NCI-H510A (cell line): ENCODE data around the gene ACTR1A.
"Not testable (repeated sequence)": the region's sequence is repeated elsewhere in the genome, so short reads cannot be mapped to it uniquely, and the experiment has no call there.

Experiments
- DNase-seq: peaks from one replicate; lab custom pipeline; 2025; lab: John Stamatoyannopoulos, UW

ACTR1A gene

DNA sequence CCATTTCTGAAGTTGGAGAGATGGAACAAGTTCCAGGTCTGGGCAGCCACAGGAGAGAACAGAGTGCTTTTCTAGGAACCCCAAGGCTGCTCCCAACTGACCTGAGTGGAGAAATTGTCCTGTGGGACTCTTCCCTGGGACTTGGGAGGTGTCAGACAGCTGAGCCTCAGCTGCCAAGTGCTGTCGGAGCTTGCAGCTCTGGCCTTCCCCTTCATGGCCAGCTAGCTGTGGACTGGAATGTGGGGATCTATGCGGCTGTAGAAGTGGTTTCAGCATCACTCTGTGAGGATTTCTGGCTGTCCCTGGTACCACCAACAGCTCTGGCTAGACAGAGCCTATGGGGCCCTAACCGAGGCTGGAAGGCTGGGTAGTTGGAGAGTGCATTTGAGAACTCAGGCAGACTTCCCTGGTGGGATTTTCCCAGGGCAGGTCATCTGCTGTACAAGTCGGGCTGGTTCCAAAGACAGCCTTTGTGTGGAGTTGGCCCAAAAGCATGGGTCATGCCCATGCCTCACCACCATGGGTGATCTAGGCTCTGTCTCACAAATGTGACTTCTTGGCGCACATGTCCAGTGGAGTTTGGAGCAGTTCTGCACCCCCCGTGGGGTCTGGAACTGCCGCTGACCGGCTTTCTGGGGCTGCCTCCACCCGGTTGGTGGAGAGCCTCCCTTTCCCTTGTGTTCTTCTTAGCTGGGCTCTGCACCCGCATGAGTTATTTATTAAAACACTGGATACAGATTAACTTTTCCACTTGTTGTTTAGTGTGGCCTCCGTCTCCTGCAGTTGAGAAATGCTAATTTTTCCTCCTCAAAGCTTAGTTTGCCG lies 12.2 kb upstream of the ACTR1A start:
- DNase-seq: no peak

DNA sequence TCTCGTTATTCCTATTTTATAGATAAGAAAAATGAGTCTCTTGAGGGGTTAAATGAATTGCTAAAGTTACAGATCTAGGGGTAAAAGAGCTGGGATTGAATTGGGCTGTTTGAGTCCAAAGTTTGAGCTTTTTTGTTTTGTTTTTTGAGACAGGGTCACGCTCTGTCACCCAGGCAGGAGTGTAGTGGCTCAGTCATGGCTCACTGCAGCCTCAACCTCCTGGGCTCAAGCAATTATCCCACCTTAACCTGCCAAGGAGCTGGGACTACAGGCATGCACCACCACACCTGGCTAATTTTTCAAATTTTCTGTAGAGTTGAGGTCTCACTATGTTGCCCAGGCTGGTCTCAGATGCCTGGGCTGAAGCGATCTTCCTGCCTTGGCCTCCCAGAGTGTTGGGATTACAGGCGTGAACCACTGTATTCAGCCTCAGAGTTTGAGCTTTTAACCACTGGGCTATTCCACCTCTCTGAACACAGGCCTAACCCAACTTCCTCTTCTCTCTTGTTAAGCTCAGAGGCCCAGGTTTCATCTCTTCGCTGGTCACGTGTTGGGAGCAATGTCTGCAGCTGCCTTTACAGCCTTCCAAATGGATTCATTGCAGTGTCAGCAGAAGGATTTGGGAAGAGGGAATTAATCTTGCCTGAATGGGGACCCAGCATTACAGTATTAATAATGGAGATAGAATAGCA lies 9.2 kb upstream of the ACTR1A start:
- DNase-seq: no peak

DNA sequence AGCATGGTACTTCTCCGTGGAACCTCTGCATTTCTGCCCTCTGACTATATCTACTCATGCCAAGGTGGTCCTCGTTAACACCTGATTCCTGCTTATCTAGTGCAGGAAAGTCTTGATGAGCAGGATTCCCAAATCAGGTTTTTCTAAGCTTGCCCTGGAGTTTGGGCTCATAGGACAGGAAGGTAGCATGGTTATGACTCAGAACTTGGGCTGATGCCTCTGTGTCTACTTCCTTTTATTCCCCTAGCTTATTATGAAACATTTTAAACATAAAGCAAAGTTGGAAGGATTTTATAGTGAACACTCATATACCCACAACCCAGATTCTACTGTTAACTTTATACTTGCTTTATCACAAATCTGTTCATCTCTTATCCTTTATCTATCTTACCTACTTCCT lies 6.9 kb upstream of the ACTR1A start:
- no peak for DNase-seq

DNA sequence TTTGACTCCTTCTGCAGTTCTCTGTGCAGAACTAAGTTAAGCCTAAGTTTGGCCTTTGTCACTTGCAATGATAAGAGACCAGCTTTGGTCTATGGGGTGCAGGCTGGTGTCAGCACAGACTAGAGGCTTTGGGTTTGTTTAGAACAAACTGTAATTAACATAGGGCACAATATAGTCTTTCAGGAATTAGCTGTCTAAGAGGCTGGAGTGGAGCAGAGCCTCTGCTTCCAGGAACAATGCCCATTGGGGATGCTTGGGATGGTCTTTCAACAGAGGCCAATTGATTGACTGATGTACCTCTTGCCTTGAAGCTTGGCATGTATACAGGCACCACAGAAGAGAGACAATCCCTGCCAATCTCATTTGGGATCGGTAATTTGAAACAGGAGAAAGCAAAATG lies 6.0 kb upstream of the ACTR1A start:
- DNase-seq: no peak

DNA sequence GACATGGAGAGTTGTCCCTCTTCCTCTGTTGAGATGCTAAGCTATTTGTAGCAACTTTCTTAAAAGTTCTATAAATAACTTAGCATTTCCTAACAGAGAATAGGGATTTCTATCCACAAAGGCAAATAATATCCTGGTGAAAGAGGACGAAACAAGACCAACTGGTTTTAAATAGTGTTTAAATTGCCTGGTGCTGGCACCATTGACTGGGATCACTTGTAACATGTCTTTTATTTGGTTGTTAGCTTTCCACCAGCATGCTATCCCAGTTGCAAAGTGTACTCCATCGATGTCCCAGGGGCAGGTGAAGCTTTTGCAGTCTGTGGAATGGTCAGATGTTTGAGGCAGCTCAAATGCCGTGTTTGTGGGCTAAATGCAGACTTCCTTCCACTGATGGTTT lies 5.0 kb upstream of the ACTR1A start:
- DNase-seq: no peak

DNA sequence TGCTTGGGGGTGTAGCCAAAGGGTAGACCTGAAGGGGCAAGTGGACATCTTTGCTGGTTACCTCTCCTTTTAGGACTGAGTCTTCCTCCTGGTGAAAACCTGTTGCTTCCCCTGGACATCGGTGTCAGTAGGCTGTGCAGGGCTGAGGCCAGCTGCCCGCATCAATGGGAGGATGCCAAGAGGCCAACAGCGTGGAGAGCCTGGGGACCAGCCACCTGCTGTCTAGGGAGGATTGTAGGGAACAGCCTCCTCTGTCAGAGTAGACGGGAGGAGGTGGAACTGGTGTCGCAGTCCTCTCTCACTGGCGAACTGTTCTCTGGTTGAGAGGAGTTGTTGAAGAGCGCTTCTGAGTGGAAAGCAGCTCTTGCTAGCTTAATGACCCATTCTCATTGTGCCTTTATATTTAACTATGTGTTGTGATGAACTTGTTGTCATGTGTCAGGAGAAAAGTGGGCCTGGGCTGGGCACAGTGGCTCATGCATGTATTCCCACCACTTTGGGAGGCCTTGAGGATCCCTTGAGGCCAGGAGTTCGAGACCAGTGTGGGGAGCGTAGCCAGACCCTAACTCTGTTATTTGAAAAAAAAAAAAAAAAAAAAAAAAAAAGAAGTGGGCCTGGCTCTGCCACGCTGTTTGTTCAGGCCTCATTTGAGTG lies 3.1 kb upstream of the ACTR1A start:
- DNase-seq: peak; percentile 83

DNA sequence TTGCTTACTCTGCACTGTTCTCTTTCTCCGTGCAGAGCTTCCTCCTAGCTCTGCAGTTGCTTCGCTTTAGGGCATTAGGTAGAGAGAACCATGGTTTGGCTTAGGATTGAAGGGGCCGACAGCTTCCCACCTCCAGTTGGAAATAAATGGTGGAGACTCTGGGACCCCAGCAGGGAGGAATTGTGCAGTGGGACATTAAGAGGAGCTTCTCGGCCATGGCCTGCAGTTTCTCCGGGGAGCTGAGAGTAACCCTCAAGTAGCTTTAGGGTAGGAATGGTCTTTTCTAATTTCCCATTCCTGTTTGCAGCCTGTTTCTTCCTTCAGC lies 2.4 kb upstream of the ACTR1A start:
- no peak for DNase-seq

DNA sequence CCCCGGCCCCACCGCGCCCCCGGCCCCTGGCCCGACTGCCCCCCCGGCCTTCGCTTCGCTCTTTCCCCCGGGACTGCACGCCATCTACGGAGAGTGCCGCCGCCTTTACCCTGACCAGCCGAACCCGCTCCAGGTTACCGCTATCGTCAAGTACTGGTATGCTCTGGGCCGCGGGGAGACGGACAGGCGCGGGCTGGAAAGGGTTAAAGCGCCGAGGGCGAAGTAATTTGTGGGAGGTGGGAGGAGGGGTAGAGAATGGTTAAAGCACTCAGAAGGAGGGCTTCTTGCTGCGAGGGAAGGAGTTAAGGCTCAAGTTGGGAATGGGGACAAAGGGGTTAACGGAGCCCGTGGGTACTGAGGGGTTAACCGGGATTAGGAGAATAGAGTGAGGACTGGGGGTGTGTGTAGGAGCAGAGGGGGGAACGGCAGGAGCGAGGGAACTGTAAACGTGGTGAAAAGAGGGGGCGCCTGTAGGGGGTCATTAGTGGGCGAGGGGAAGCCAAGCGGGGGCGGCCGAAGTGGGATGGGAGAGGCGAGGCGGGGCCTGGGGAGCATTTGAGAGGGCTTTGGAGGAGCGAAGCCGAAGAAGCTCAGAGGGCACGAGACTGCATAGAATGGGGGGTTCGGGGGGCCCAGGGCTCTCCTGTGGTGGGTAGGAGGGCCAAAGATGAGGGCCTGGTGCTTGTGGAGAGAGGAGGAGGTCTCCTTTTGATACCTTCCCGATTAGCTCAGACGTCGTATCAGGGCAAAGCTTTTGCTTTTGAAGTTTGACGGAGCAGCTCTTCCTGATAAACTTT lies 1.9 kb upstream of the ACTR1A start:
- DNase-seq: no peak

DNA sequence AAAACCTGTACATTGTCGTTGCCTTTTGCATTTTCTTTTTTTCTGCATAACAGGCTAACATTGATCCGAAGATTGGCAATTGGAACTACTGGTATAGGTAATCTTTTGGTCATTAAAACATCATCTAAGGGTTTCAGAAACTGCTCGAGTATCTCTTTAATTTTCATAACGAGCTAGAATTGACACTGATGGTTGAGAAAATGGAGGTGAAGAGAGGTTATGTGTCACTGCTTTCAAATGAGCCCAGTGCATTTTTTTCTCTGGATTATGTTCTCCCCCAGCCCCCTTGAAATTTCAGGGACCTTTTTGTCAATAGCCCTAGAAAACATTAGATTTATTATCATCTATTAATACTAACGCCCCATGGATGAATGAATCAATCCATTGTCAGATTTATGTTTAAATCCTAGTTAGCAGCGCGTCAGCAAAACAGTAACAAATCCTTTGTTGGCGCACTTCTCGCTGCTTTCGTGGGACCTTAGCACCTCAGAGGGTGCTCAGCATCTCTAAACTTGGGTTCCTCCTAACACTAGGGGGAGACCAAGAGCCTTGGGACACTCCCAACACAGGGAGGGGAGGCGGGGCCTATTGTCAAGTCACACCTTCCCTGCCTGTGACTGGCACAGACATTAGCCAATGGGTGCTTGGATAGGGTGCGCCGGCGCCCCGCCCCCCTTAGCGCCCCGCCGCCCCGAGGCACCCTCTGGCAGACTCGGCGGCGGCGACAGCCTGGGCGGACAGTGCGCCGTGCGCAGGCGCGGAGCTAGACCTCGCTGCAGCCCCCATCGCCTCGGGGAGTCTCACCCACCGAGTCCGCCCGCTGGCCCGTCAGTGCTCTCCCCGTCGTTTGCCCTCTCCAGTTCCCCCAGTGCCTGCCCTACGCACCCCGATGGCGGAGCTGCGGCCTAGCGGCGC lies 1.0 kb upstream of the ACTR1A start, which contains the start of gene SUFU:
Gene SUFU, plus strand, starts transcription at position 709 of the 915 bp plus-strand sequence. Its CDS starts 181 bp downstream, at position 890.
- peak; percentile 98 for DNase-seq

DNA sequence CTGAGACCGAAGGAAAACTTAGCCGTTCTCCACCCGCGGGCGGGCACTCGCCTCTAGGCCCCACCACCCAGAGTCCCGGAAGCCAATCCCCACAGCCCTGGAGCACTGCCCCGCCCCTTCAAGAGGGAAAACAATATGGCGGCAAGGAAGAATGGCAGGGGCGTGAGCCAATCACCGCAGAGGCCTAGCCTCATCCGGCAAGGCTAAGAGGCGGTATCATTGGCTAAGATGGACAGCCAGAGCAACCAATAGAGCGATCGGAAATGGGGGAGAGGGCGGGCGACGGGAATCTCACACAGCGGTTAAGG lies 529 bp downstream of the ACTR1A start:
- DNase-seq: peak; percentile 96

DNA sequence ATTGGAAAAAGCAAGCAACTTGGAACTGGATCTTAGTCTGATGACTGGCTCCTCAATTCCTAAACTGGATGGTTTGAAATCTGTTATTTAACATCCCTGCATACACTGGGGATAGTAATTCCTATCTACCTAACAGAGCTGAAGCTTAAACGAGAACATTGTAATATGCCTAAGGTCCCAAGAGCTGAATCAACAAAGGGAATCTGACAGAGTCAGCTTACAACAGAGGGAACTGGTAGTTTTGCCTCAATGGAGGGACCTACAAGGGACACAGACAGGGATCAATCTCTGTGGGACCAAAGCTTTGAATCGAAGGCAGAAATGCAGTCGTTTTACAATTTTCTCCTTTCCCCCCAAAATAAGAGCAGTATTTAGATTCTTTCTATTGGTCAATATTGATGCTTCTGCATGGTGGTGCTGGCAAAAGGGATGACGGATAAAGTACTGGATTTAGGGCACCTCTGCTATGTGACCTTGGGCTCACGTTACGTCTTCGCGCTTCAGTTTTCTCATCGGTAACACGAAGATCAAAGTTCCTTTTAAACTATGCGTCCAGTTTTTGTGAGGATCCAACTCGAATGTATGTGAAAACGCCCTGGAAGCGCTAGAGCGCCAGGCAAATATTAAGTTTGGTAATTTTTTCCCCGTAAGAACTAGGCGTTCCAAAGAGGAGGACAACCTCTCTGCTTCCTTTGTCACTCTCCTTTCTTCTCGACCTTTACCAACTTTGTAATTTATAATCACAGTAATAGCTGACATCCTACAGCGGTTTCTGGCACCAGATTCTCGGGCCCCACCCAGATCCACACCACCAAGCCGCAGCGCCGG lies 1.1 kb downstream of the ACTR1A start:
- no peak for DNase-seq

DNA sequence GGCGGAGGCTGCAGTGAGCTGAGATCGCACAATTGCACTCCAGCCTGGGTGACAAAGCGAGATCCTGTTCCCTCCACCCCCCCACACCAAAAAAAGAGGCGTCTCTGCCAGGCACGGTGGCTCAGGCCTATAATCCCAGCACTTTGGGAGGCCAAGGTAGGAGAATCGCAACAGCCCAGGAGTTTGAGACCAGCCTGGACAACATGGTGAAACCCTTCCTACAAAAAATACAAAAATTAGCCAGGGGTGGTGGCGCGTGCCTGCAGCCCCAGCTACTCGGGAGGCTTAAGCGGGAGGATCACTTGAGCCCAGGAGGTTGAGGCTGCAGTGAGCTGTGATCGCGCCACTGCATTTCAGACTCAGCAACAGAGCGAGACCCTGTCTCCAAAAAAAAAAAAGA lies 1.8 kb downstream of the ACTR1A start:
- DNase-seq: not testable (repeated sequence)

DNA sequence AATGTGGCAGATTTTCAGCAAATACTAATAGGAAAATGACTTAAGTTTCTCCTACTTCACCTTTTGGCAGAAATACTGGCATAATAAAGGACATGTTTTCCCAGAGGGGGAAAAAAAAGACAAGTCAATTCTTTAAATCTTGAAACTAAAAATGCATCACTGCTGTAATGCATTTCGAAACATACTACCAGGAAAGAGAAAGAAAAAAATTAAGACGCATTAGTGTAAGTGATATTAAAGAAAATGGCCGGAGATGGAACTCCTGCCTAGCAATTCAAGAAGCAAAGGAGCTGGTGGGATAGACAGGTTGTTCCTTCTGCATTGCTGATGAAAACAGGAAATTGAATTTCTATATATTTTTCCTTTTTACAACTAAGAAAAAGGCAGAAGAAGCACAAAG lies 3.2 kb downstream of the ACTR1A start:
- no peak for DNase-seq

DNA sequence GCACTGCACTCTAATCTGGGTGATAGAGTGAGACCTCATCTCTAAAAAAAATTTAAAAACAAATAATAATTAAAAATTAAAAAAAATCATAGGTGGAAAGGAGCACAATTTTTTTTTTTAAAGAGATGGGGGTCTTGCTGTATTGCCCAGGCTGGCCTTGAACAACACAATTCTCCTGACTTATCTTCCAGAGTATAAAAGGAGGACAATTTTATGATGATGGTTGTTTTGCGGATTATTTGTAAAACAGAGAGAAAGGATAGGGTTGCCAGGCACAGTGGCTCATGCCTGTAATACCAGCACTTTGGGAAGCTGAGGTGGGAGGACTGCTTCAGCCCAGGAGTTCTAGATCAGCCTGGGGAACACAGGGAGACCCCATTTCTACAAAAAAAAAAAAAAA lies 5.0 kb downstream of the ACTR1A start:
- no peak for DNase-seq

DNA sequence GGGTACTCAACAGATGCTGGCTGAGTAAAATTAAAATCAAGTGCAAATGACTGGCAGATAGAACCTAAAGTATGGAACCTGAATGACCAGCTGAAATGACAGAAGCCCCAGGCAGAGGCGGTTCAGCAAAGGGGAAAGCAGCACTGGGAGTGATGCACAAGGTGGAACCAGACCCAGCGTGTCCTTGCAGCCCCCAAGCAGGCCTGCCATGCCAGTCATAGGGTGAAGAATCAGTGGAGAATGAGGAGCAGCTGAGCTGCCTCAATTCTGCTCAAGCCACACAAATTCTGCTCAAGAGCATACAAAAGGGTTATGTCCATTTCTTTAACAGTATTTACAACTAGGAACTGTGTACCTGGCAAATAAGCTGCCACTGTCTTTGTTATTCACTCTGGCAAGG lies 8.7 kb downstream of the ACTR1A start:
- no peak for DNase-seq

DNA sequence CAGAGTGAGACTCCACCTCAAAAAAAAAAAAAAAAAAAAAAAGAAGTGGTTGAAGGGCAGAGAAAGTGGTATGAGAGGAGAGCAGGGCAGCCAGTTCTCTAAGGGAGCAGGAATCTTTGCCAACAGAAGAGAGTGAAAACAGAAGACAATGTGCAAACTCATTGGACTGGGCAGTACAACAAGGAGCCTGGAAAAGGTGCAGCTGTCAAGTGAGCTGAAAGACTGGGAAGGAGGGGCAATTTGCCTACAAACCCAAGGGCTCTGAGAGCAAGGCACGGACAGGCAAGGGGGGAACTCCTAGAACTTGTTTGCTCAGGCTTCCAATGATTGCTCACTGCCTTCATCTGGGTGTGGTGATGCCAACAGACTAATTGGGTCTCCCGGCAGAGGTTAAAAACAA lies 9.5 kb downstream of the ACTR1A start:
- peak; percentile 14 for DNase-seq

DNA sequence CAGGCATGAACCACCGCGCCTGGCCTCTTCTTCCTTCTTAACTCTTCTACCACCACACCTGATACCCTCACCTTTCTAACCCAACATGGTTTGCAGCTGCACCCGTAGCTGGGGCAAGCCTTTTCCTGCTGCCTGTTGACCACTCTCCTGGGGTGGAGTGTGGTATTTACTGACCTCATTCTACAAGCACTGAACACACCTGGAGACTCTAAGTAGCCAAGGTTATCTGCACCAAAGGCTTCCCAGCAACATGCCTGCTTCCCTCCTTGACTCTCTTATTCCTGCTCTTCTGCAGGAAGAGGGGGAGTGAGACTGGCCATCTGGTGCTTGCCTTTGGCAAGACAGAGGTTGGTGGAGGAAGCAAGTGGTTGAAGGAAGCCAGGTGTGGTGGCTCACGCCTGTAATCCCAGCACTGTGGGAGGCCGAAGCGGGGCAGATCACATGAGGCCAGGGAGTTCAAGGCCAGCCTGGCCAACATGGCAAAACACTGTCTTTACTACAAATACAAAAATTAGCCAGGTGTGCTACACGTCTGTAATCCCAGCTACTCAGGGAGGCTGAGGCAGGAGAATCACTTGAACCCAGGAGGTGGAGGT lies 10.1 kb downstream of the ACTR1A start:
- DNase-seq: no peak

DNA sequence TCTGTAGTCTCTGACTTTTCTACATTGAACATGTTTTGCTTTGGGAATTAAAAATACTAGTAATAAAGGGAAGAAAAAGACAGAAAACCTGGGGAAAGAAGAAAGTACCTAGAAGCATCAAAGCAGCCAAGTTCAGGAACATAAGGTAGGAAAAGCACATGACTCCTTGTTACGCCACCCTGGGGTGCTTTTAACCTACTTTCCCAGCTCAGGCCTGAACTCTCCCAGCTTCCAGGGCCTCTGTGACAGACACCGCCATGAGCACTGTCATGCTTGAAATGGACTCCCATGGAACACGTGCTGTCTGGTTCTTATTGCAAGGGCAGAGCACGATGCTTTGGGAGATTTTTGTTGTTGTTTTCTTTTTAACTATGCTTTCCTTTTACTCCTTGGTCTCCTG lies 11.4 kb downstream of the ACTR1A start:
- no peak for DNase-seq

DNA sequence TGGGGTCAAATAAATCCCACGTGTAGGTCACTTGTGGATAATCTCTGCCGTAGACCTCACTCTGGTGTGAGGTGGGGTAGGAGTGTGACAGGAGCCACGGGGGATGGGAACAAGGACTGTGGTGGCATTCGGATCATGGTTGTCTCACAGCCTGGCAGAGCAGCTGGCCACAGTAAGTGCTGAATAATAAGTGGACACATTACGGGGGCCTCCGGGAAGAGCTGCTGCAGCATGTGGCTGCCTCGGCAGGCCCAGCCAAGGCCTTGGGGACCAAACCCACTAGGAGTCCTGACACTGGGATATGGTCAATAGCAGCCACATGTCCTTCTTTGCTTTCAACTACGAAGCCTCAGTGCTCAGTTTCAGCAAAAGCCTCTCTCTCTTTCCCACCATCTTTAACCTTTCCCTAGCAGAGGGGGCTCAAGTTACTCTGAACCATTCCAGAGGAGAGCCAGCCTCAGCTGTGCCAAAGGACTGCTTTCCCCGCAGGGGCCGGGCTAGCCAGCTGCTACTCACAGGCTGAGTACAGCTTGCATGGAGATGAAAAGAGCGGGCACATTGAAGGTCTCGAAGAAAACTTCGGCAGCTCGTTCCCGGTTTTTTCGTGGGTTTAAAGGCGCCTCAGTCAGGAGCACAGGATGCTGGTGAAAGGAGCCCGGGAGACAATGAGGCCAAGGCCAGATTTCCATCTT lies 17.3 kb downstream of the ACTR1A start:
- DNase-seq: no peak

DNA sequence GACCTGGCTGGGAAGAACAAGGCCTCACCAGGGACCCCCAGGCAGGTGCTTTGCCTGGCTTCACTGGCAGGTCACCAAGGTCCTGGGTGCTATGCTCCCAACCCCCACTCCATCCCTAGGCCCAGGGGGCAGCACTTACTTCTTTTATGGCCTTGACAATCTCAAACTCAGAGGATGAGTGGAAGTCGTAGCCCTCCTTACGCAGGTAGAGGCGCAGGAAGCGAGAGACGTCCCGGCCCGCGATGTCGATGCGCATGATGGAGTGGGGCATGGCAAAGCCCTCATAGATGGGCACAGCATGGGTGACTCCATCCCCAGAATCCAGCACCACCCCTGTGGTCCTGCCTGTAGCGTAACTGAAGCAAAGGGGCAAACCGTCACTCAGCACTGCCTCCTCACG lies 18.5 kb downstream of the ACTR1A start:
- DNase-seq: no peak
